HG02759 (cell line): ENCODE results near the gene TMPRSS6.

Experiments used
- ATAC-seq: cut with Tn5 transposase; IDR thresholded peaks from one replicate; pipeline ENCODE4 v1.9.1; 2021; ENCODE audit warnings: mild to moderate bottlenecking, moderate library complexity; ENCODE audit not compliant: unreplicated experiment

Gene TMPRSS6

GRCh38 chr22:37053310-37054055 is 56.0 kb downstream of the TMPRSS6 start:
- no peak for ATAC-seq

DNA sequence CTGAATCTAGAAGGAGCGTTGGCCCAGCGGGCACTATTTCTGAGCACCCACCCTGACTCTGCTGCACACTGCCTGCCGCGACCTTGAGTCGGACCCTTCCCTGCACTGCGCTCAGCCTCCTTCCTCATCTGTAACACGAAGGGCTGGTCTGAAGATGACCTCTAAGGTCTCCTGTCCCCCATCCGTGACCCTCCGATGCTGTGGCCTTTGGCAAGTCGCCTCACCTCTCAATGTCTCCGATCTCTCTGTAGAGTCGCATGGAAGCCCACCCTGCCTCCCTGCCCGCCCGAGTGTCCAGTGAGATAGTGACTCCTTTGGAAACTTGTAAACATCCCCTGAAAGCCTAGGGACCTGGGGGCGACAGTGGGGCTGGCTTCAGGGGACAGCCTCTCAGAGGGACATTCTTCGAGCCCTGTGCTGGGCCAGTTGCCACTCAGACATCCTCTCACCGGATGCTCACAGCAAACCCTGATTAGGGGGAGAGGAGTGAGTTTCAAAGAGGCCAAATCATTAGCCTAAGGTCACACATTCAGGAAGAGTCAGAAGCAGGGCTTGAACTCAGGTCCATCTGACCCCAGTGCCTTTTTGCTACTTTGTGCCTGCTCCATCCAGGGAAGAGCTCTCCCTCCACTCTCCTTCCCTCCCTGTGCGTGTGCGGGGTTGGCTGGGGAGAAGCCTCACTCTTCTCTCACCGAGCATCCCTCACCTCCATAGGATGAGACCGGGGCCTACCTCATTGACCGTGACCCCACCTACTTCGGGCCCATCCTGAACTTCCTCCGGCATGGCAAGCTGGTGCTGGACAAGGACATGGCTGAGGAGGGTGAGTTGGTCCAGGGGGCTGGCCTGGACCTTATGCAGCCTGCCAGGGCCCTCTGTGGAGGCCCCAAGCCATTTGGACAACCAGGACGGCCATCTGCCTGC is 56.9 kb downstream of the TMPRSS6 start:
- ATAC-seq: no peak

GRCh38 chr22:37051391-37052385 is 57.8 kb downstream of the TMPRSS6 start, which contains the start of gene KCTD17:
Gene KCTD17 (plus strand): TSS chr22:37051742. CDS start chr22:37051761, 19 bp downstream.
- ATAC-seq: peak; percentile 93

DNA sequence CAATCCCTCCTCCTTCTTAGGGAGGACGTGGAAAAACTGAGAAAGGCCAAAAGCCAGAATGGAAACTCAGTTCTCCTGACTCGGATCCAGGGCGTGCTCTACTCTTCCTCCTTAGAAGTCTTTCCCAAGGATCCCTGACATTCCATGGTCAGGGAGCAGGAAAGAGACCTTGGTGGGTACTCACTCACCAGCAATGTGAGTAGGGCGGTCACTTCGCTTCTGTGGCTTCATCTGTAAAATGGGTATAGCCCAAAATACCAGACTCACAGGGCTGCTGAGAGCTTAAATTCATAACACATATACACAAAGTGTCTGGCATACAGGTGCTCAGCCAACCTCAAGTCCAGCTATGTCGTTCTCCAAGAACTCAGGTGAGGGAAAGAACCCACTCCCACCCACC is 58.6 kb downstream of the TMPRSS6 start:
- ATAC-seq: no peak

- no peak for ATAC-seq
Measured at GRCh38 chr22:37049224-37049623, 60.3 kb downstream of the TMPRSS6 start.

GRCh38 chr22:37048133-37048532 is 61.4 kb downstream of the TMPRSS6 start:
- no peak for ATAC-seq

GRCh38 chr22:37047006-37047405 is 62.5 kb downstream of the TMPRSS6 start:
- no peak for ATAC-seq

DNA sequence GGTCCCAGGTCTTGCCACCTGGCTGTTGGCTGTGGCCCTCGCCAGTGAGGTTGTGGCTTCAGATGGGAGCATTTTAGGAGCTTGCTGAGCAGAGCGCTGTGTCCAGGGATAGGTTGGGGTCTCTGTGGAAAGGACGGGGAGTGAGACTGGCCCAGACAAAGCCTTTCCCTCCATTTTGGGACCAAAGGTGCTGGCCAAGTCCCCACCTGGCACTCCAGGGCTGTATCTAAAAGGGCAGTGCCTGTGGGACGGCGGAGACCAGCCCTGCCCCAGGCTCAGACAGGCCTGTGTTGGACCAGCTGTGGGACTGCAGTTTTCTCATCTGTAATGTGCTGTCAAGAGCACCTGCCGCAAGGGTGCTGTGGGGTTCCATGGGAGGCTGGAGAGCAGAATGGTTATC is 62.9 kb downstream of the TMPRSS6 start:
- no peak for ATAC-seq

DNA sequence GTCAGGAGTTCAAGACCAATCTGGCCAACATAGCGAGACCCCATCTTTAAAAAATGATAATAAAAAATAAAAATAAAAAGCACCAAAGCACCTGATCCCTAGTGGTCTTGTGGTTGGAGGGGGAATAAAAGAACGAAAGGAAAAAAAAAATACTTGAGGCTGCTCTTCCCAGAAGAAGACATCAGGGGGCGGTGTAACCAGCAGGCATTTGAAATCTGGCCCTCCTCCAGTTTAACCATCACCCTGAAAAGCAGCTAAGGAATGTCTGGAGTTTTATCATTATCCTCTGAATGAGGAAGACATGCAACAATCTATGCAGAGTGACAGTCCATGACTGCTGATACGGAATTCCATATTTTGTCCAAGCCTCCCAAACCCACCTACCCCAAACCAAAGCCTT is 63.6 kb downstream of the TMPRSS6 start:
- no peak for ATAC-seq

DNA sequence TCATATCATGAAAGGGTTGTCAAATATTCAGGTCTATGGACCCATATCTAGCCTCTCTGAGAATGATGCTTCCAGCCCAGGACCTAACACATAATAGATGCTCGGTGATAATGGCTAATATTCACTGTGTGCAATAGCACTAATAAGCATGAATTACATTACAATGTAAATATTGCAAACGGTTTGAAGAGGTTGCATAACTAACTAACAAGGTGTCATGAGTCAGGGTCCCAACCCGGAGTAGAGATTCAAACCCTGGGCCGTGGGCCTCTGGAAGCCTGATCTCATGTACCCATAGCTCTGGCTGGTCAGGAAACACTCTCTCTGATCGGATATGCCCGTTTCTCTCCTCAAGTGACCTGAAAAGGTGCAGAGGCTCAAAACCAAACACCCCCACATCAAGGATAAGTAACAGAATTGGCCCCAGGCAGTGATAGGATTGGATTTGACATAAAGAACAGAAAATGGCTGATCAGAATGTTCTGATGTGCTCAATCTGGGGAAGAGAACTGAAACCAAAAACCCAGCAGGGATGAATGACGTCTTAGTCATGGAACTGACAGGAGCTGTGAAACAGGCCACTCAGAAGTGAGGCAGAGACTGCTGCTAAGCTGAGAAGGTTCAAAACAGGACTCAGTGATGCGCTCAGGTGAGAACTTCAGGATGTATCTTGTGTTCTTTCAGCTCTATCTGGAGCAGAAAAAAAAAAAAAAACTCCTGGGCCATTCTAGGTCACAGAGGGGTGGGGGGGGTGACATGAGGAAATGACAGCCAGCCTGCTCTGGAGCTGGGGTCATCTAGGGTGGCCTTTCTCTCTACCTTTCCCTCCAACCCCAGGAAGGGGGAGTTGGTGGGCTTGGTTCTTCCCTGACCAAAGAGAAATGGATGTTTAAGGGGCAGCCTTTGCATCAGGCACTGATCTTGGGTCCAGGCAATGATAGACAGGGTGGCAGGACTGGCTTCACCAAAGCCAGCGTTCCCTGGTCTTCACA is 64.6 kb downstream of the TMPRSS6 start:
- ATAC-seq: no peak

- no peak for ATAC-seq
Measured at GRCh38 chr22:37043828-37044538, 65.5 kb downstream of the TMPRSS6 start.

DNA sequence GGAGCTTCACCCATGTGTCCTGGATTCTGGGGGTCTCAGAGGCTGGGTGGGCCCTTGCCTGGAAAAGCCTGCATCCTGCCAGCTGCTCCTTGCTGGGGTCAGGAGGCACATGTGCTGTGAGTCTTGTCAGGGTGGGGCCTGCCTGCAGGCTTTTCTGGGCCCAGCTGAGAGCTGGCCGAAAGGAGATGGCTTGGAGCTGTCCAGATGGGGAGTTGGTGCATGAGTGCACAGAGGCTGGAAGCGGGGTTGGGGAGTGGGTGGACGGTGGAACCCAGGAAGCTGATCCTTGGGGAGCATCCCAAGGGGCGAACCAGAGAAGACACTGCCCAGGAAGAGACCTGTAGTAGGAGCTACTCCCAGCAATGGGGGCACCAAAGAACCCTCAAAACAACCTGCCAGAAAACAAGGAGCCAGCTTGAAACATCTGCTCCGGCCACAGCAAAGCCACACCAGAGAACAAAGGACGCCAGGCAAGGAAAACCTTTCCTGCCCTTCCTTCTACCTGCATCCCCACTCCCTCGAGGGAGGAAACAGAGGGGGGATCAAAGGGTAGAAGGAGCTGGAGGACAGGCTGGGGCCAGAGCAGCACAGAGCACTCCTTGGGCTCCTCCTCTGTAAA is 66.2 kb downstream of the TMPRSS6 start:
- no peak for ATAC-seq

DNA sequence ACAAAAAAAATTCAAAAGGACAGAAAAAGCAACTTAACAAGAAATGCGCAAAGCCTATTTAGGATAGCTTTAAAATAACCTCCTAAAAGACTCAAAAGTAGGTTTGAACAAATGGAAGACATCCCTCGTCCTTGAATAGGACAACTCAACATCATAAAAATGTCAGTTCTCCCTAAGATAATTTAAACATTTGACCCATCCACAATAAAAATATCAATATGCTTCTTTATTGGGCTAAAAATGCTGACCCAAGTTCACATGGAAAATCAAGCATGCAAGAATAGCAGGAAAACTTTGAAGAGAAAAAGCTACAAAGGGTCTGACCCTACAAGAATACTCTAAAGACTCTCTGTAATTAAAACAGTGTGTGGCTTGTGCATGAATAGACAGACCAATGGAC is 70.0 kb downstream of the TMPRSS6 start:
- no peak for ATAC-seq

GRCh38 chr22:37037669-37038068 is 71.8 kb downstream of the TMPRSS6 start:
- ATAC-seq: no peak

GRCh38 chr22:37036655-37037377 is 72.7 kb downstream of the TMPRSS6 start:
- no peak for ATAC-seq

- no peak for ATAC-seq
Measured at GRCh38 chr22:37033605-37034430, 75.7 kb downstream of the TMPRSS6 start.
